HG03280 (cell line): ENCODE measurements around the gene CPNE7.

Experiments used
- ATAC-seq: cut with Tn5 transposase; IDR thresholded peaks from one replicate; pipeline ENCODE4 v1.9.1; 2021; ENCODE audit warnings: mild to moderate bottlenecking, moderate library complexity; ENCODE audit not compliant: unreplicated experiment

The CPNE7 gene

DNA sequence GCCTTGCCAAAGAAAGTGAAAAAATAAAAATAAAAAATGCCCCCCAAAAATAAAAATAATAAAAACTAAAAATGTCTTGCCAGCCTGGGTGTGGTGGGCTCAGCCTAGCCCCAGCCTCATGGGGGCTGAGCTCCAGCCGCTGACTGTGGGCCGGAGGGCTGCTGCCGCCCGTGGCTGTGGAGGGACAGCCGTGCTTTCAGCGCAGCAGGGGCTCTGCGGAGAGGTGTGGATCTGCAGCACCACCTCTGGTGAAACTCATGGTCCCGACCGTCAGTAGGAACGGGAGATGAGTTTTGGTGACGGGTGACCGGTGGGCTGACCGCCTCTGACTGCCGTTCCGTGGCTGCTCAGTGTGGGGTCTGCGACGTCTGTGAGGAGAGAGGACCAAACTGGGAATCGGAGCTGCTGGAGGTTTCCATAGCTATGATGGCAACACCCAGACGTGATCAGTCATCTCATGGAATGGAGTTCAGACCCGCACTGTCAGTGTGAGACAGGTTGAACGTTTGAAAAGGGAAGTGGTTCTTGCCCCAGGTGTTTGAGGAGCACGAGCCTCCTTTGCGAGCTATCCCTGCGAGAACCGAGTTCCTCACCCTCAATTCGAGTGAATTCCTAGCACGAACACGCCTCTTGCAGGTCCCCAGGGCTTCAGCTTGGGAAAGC, 27.1 kb upstream of the CPNE7 start:
- no peak for ATAC-seq

DNA sequence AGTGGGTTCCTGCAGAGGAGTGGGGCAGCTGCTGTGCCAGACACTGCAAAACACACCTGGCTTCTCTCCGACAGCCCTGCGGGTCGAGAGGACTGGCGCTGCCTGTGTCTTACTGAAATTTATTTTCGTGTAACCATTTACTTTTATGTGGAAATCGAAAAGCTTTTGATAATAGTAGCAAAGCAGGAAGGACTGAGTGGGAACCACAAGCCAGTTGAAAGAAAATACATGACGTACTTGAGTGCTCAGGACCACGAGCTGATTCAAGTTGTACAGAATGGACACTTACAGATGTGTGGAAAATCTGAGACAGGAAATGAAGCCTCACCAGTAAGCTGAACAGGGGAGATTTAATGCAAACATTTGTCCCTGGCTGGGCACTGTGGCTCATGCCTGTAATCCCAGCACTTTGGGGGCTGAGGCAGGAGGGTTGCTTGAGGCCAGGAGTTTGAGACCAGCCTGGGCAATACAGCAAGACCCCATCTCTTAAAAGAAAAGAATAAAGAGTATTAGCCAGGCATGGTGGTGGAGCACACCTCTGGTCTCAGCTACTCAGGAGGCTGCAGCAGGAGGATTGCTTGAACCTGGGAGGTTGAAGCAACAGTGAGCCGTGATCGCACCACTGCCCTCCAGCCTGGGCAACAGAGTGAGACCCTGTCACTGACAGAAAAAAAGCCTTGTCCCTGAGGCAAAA, 26.4 kb upstream of the CPNE7 start:
- ATAC-seq, result no peak

DNA sequence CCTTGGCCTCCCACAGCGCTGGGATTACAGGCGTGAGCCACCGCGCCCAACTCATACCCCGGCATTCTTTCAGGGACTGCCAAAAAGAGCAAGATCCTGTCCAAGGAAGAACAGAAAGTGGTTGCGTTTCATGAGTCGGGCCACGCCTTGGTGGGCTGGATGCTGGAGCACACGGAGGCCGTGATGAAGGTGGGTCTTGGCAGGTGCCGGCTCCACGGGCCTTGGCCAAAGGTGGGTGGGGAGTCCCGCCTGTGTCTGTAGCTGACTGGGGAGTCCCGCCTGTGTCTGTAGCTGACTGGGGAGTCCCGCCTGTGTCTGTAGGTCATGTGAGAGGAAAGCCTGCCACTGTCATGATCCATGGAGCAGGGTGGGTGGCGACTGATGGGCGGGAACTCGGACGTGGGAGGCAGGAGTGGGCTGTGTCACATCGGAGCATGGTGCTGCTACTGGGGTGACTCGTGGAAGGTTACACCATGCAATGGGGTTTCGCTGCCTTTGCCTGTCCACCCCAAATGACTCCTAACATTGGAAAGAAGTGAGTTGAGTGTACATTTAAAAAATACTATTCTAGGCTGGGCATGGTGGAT, 25.0 kb upstream of the CPNE7 start:
- no peak for ATAC-seq

DNA sequence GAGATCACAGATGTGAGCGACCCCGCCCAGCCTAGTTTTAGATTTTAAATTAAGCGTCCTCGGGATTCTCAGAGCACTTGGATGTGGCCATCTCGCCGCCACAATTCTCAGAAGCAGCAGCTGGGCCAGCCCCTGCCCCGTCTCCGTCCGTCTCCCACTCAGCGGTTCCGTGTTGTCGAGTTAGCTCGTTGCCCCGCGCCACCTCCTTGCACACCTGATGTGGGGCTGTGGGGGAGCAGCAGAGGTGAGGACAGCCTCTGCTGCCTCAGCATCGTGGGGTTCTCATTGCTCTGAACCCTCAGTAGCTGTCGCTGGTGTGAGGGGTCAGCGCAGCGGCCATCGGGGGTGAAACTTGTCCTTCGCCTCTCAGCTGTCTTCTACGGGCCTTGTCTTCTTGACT, 23.2 kb upstream of the CPNE7 start:
- ATAC-seq, result no peak

DNA sequence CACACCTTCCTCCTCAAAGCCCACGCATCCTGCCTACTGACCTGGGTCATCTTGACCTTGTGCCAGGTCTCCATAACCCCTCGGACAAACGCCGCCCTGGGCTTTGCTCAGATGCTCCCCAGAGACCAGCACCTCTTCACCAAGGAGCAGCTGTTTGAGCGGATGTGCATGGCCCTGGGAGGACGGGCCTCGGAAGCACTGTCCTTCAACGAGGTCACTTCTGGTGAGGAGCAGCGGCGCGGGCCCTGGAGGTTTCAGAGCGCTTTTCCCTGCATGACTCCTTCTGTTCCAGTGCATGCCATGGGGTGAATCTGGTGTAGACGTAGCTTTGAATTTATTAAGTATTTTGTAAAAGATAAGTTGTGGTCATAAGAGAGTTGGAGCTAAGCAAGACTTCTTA, 22.6 kb upstream of the CPNE7 start:
- ATAC-seq, result no peak

DNA sequence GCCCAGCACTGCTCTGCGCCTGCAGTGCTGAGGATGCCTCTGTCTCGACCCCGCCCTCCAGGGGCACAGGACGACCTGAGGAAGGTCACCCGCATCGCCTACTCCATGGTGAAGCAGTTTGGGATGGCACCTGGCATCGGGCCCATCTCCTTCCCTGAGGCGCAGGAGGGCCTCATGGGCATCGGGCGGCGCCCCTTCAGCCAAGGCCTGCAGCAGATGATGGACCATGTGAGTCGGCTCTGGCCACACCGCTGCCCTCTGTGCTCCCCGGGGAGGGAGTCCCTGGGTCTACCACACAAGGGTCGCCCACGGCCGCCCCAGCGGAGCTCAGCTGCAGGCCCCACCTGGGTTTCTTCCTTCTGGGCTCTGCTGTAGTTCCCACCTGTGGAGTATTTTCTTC, 21.8 kb upstream of the CPNE7 start:
- no peak for ATAC-seq

DNA sequence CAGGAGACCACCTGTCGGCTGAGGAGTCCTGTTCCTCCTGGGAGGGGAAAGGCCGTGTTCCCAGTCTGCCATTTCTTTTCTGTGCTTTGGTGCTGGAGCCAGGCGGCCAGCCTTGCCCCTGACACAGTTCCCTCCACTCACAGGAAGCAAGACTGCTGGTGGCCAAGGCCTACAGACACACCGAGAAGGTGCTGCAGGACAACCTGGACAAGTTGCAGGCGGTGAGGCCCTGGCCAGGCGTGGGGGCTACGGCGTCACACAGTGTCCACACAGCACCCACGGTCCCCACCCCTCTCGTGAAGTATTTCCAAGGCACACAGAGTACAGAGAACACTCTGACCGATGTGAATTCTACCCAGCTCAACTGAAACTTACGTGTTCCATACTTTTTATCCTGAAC, 21.2 kb upstream of the CPNE7 start:
- ATAC-seq, result no peak

DNA sequence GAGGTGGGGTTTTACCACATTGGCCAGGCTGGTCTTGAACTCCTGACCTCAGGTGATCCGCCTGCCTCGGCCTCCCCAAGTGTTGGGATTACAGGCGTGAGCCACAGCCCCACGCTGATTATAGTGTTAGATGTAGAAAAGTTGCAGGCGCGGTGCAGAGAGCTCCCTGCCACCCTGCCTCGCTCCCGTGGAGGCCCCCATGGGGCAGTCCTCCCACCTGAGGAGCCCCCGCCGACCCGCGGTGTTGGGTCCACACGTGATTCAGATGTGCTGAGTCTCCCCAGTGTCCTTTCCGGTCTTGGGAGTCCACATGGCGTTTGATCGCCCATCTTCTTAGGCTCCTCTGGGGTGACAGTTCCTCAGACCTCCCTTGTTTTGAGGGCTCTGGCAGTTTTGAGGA, 20.3 kb upstream of the CPNE7 start:
- no peak for ATAC-seq

DNA sequence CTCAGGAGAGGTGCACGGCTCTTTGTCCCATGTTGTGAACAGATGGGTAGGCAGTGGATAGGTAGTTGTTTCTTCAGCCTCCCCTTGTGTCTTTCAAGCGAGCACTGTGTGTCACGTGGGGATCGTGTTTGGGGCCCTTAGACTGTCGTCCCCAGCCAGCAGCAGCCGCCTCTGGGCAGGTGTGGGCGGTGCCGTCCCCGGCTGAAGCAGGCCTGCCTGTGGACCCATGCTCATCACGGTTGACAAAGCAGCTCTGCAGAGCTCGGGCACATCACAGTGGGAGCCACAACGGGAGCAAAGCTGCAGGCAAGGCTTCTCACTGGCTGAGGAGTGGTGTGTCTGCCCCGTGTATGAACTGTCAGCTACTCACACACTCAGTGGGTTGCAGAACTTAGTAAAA, 19.8 kb upstream of the CPNE7 start:
- no peak for ATAC-seq

DNA sequence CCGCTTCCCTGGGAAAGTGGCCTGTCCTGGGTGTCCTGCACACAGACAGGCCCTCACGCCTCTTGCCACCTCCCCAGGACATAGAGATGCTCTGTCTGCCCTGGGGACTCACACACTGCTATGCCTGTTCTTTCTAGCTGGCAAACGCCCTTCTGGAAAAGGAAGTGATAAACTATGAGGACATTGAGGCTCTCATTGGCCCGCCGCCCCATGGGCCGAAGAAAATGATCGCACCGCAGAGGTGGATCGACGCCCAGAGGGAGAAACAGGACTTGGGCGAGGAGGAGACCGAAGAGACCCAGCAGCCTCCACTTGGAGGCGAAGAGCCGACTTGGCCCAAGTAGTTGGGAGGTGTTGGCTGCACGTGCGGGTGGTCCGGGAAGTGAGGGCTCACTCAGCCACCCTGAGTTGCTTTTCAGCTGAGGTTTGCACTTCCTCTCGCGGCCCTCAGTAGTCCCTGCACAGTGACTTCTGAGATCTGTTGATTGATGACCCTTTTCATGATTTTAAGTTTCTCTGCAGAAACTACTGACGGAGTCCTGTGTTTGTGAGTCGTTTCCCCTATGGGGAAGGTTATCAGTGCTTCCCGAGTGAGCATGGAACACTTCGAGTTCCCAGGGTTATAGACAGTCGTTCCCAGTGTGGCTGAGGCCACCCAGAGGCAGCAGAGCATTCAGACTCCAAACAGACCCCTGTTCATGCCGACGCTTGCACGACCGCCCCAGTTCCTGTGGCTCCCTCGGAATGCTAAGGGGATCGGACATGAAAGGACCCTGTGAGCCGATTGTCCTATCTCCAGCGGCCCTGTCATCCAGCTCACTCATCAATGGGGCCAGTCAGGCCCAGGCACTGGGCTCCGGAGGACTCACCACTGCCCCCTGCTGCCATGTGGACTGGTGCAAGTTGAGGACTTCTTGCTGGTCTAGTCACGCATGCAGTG, 18.5 kb upstream of the CPNE7 start:
- no peak for ATAC-seq

DNA sequence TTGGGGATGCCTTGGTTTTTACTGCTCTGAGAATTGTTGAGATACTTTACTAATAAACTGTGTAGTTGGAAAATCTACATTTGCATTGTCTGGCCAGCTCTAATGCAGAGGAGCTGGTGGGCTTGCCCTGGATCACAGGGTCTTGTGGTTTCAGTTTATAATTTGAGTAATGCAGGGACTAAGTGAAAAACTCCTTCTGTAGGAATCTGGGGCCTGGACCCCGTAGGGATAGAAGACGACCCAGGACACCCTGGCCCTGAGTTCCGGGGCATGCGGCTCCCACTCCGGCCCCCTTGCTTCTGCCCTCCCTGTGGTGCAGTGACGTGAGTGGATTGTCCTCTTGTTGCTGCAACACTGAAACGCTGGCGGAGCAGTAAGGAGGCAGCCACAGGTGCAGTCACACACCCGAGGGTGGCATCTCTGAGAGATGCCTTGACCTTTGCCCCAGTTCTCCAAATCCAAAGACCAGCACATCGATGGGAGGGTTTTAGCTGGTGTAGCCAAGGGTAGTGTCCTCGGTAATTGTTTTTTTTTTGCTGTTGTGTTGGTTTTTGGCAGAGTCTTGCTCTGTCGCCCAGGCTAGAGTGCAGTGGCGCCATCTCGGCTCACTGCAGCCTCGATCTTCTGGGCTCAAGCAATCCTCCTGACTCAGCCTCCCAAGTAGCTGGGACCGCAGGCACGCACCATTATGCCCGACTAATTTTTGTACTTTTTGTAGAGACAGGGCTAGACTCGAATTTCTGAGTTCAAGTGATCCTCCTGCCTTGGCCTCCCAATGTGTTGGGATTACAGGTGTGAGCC, 17.7 kb upstream of the CPNE7 start:
- ATAC-seq, result no peak

DNA sequence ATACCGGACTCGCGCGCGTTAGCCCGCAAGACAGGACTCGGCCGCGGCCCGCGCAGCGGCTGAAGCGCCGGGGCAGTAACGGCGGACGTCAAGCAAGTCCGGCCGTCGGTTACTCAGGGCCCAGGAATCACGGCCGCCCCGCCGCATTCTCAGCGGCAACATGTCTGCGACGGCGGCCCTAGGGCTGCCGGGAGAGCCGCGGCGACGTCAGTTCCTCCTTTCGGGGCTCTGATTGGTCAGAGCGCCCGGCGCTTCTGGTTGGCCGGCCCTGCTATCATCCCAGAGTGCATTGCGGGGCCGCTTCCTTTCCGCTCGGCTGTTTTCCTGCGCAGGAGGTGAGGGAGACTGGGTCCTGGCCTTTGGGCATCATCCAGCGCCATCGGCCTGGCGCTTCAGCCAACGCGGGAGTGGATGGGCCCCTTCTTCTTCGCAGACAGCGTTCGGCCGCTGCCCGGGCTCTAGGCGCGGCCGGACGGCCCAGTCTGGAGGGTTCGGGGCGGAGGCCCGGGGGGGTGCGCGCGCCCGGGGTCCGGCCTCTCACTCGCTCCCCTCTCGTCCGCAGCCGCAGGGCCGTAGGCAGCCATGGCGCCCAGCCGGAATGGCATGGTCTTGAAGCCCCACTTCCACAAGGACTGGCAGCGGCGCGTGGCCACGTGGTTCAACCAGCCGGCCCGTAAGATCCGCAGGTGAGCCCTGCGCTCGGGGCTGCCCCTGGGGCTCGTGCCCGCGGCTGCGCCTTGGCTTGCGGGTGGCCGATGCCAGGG, 15.0 kb upstream of the CPNE7 start, which contains the start of gene RPL13:
Gene RPL13, plus strand, starts transcription at position 305 of the 764 bp plus-strand sequence. Its CDS starts 278 bp downstream, at position 583.
- ATAC-seq, result peak; percentile 89

DNA sequence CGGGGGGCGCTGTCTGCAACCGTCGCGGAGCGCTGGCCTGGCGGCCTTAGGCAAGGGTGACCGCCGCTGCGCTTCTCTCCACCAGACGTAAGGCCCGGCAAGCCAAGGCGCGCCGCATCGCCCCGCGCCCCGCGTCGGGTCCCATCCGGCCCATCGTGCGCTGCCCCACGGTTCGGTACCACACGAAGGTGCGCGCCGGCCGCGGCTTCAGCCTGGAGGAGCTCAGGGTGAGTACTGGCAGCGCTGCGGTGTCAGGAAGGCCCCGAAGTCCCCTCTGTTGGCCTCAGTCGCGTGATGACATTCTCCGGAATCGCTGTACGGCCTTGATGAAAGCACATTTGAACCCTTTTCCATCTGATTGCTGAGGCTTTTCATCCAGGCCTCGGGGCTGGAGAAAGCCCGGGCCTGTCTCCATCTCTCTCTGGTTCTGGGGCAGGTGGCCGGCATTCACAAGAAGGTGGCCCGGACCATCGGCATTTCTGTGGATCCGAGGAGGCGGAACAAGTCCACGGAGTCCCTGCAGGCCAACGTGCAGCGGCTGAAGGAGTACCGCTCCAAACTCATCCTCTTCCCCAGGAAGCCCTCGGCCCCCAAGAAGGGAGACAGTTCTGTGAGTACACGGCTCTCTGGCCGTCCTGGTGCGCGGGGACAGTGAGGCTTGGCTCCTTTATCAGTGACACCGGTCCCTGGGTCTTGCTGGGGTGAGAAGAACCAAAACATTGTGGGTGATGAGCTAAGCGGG, 14.2 kb upstream of the CPNE7 start:
- ATAC-seq, result no peak

DNA sequence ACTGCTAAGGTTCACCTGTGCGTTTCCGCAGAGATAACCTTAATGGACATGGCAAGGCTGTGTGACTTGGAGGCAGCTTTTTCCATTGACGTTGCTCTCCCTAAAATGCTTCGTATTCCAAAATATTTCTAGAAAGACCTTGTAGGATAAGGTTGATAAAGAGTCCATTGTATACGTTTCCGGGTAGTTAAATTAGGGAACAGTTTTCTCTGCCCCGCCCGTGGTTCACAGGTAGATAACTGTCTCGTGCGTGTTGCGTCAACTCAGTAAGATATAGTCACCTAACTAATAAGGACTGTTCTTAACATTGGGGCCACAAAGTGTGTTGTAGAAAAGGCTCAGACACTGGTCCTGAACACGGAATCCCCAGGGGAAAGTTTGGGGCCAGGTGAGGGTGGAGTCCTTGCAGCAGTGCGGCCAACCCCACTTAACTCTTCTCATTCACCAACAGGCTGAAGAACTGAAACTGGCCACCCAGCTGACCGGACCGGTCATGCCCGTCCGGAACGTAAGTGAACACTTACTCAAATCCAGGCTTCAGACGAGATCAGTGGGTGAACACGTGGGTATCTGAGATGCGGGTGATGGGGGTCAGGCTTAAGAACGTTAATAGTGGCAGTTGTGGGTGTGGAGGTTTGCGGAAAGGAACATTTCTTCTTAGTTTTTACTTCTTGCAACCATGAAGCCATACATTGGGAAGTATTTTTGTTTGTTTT, 13.5 kb upstream of the CPNE7 start:
- ATAC-seq, result no peak

DNA sequence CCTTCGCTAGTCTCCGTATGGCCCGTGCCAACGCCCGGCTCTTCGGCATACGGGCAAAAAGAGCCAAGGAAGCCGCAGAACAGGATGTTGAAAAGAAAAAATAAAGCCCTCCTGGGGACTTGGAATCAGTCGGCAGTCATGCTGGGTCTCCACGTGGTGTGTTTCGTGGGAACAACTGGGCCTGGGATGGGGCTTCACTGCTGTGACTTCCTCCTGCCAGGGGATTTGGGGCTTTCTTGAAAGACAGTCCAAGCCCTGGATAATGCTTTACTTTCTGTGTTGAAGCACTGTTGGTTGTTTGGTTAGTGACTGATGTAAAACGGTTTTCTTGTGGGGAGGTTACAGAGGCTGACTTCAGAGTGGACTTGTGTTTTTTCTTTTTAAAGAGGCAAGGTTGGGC, 12.6 kb upstream of the CPNE7 start:
- ATAC-seq, result no peak

DNA sequence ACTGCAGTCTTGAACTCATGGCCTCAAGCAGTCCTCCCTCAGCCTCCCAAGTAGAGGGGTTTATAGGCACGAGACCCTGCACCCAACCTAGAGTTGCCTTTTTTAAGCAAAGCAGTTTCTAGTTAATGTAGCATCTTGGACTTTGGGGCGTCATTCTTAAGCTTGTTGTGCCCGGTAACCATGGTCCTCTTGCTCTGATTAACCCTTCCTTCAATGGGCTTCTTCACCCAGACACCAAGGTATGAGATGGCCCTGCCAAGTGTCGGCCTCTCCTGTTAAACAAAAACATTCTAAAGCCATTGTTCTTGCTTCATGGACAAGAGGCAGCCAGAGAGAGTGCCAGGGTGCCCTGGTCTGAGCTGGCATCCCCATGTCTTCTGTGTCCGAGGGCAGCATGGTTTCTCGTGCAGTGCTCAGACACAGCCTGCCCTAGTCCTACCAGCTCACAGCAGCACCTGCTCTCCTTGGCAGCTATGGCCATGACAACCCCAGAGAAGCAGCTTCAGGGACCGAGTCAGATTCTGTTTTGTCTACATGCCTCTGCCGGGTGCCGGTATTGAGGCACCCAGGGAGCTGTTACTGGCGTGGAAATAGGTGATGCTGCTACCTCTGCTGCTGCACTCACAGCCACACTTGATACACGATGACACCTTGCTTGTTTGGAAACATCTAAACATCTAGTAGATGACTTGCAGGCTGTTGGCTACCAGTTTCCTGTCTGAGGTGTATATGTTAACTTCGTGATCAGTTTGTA, 11.7 kb upstream of the CPNE7 start:
- ATAC-seq, result no peak

DNA sequence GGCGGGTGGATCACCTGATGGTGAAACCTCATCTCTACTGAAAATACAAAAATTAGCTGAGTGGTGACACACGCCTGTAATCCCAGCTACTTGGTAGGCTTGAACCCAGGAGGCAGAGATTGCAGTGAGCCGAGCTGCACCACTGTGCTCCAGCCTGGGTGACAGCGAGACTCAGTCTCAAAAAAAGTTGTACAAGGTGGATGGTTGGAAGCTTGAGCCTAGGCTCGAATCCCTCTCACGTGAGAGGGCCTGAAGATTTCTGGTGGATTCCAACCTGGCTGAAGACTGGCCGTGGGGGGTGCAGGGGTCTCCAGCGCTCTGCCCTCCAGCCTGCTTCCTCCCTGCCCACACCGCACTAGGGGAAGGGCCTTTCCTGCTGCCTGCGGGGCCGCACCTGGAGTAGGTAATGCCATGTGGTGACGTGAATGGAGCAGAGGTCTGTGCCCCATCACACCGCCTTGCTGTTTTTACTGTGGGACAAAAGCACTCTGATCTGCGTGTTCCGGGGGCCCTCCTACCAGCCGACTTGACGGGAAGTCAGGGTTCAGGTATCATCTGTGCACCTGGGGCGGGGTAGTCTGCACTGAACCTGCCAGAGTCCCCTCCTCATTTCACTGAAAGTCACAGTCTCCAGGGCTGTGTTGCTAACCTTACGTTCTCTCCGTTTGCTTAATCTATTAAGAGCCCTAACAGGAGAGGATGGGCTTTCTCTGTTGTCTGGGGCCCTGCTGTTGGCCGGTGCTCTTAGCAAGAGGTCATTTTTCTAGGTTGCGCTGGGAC, 10.9 kb upstream of the CPNE7 start:
- no peak for ATAC-seq
